Measurements from ENCODE around the gene ANKIB1.

The ANKIB1 gene

DNA sequence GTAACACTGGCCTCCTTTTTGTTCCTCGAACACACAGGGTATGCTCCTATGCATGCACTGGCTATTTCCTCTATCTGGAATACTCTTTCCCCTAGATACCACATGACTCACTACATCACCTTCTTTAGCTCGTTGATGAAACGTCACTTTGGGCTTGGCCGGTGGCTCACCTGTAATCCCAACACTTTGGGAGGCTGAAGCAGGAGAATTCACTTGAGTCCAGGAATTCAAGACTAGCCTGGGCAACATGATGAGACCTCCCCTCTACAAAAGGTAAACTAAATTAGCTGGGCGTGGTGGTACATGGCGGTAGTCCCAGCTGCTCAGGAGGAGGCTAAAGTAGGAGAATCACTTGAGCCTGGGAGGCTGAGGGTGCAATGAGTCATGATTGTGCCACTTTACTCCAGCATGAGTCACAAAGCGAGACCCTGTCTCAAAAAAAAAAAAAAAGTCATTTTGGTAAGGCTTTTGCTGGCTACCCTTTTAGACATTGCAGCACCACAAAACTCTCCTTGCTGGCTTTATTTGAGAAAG lies 14.5 kb downstream of the ANKIB1 start:
- no peak for DNase-seq (ENCODE audit: low read depth in 2 of 2, low spot score in 1 of 2)

DNA sequence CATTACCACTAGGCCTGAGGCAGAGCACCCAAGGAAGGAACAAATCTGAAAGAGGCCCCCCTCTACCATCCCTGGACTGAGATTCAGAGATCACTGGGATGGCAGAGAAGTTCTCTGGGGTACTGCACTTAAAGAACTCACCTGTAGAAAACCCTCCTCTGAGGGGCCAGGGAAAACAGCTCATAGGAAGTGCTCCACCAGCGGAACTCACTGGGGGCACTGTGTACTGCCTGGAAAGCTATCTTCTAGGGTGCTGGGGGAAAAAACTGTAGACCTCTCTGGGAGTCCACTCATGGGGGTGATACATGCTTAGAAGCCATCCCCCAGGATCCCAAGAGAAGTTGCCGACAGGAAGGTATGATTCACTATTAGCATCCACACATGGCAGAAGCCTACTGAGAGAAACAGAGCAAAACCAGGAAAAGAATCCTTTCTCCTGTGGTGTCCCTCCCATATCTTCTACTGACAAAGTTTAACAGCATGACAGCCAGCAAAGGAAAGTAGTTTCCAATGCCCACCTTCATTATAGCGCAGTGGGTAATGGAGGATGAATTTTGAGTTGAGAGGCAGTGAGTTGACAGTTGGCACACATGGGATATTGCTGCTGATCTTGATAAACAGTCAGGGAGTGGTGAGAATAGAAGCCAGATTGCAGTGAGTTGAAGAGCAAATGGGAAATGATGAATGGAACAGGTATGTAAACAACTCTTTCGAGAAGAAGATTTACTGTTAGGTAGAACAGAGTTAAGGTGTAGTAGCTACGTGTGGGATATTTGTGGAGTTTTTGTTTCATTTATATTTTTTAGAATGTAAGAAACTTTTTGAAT lies 20.9 kb downstream of the ANKIB1 start:
- no peak for DNase-seq (ENCODE audit: low read depth in 2 of 2, low spot score in 1 of 2)

DNA sequence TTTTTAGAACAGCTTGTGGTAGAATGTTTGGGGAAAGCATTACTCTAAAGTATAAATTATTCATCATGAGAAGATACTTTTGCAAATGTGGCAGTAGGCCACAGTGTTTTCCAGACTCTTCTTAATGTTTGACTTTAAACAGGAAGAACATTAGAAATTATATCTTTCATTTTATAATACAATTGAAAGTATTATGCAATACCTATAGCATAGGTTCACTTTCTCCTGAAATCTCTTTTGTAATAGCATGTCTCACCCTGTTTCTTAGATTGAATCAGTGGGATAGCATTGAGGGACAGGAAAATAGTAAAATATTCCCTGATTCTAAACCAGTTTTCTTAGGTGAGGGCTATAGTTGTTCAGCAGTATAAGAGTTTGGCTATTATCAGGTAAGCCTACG lies 23.1 kb downstream of the ANKIB1 start:
- no peak for DNase-seq (ENCODE audit: low read depth in 2 of 2, low spot score in 1 of 2)

DNA sequence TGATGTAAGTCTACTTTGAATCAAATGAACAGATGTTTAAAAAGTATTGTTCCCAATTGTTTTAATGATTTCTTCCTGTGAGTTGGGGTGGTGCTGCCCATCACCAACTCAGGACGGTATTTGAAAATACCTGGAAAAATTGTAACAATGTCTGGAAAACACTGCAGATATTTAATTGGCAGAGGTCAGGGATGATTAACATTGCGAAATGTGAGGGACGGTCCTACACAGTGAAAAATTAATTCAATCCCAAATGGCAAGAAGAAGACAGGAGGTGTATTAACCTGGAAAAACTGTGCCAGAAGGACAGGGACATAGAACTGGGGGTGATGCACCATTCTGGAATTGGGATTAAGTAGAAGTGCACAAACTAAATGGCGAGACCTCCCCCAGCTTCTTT lies 29.6 kb downstream of the ANKIB1 start:
- no peak for DNase-seq (ENCODE audit: low read depth in 2 of 2, low spot score in 1 of 2)

DNA sequence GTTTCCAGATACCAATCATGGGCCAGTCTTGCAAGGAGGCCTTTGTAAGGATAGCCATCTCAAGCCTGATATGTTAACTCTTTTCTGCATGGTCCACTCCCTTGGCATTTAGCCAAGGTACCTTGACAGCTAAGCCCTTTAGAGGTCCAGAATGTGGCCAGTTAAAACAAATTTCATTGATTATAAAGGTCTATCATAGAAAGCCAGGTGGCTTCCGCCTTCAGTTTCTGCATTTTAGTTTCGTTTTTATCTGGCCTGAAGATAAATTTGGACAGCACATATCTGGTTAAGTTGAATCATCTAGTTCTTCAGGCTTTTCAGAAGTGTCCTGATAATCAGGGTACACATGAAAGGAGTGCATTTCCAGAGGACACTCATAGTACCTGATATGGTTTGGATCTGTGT lies 30.7 kb downstream of the ANKIB1 start:
- DNase-seq (ENCODE audit: low read depth in 2 of 2, low spot score in 1 of 2): no peak

DNA sequence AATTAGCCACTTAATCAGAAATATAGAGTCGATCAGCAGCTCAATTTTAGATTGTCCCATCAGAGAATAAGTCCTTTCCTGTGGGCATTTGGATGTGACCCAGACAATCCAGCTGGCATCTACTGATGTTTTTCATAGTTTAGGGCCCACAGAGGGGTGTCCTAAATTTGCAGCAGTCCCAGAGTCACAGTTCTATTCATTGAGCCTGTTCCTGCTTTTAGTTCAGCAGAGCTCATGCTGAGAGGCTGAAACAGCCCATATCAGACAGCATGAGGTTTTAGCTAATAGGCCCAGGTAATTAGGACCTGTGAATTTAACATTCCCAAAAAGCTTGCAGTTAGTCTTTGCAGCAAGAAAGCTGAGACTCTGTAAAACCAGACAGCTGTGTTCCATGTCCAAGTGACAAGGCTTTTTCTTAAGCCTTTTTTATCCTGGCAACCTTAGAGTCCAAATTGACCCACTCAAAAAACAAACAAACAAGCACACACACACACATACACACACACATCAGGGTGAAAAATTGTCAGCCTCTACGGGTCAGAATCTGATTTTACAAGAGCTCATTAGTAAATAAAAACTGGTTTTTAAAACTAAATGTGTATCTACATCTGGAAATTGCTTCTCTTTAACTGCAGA lies 33.7 kb downstream of the ANKIB1 start:
- no peak for DNase-seq (ENCODE audit: low read depth in 2 of 2, low spot score in 1 of 2)

DNA sequence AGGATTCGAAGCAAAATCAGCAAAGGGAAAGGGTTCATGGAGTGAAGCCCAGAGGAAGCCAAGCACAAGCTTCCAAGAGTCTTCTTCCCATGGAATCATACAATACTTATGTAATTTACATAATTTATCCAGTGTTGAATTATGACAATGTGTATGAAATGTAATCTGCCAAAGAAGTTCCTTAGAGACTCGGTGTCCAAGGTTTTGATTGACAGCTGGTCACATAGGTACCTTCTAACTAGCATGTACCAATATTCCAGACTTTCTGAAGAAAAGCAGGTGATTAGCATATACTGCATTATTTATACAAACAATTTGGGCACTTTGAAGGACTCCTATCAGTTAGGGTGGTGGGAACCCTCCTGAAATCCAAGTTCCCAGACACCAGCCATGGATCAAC lies 35.3 kb downstream of the ANKIB1 start:
- DNase-seq (ENCODE audit: low read depth in 2 of 2, low spot score in 1 of 2): no peak

DNA sequence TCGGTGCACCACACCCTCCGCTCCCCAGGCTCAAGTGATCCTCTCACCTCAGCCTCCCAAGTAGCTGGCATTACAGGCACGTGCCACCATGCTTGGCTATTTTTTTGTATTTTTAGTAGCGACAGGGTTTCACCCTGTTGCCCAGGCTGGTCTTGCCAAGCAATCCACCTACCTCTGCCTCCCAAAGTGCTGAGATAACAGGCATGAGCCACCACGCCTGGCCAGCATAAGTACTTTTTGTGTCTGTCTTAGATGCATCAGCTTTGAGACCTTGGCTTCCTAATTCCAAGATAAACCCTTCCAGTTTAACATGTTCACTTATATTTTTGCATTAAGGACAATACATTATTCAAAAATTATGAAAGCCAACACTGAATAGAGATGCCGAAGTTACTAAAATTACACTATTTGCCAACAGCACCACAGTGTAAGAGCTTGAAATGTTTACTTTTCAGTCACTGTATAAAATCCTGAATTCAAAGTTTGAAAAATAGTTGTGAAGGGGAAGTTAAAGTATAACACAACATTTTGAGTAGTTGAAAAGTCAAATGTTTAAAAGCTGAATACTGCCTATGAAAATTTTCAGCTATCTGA lies 36.5 kb downstream of the ANKIB1 start:
- DNase-seq (ENCODE audit: low read depth in 2 of 2, low spot score in 1 of 2): no peak

DNA sequence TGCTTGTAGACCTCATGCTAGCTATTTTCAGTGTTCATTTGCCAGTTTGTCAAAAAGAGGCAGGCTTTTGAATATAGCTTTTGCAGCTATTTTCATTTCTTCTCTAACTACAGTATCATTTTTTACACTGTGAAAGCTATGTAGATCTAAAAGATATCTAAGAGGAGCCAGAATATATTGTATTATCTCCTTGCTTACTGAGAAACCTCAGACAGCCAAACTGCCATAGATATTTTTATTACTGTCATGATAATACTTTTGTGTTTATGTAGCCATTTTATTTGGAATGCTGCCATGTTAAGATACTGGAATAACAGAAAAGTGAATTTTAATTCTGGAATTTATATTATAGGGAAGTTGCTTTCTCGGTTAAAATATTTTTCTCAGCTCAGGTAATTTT lies 37.2 kb downstream of the ANKIB1 start:
- DNase-seq (ENCODE audit: low read depth in 2 of 2, low spot score in 1 of 2): no peak

DNA sequence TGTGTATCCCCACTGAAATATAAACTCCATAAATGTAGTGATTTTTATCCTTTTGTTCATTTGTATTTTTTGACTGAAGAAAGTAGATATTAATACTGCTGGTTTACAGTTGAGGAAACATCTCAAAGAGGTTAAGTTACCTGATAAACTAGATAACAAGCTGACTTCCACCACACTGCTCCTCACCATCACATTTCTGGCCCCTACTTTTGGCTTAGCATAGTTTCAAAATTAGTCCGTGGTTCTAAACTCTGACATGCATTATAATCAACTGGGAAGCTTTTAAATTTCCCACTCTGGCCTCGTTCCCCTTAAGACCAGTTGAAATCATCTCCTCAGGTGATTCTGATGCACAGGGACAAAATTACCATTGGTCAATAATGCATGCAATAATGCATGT lies 43.5 kb downstream of the ANKIB1 start:
- no peak for DNase-seq (ENCODE audit: low read depth in 2 of 2, low spot score in 1 of 2)

DNA sequence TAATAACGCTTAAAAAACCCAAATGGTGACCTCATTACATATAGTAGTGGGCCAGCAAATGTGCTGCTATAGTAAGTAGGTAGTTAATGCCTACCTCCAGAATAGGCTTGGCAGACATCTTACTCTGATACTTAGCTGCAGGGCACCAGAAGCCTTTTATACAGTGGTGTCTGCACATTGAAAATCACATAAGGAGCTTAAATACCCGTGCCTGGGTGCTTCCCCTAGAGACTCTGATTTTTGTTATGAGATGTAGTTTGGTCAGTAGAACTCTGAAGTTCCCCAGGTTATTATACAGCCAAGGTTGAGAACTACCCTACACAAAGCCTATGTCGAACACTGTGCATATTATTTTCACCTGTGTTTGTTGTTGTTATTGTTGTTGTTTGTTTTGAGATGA lies 47.2 kb downstream of the ANKIB1 start:
- DNase-seq (ENCODE audit: low read depth in 2 of 2, low spot score in 1 of 2): no peak

DNA sequence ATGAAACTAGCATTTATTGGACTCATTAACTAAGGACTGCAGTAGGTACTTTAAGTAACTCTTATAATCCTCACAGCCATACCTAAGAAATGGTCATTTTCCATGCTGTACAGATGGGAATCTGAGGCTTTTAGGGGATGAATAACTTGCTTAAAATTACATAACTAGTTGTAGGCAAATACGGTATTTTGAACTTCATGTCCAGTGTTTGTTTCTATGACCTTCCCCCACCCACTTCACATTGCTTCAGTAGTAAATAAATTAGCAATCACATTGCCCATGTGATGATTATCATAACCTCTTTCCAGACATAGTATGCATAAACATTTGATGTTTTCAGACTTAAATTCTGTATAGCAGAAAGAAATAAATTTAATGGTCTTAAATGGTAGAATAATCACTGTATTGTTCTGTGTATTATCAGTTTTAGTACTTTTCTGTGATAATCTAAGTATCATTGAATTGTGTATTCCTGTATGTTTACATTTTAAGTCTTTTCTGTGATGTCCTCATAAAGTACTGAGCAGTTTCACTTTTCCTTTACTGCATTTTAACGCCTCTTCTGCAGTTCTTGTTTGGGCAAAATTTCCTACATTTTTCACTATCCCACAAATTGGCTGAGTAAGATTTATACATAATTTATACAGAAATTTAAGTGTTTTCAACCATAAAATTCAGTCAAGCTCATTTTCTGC lies 48.3 kb downstream of the ANKIB1 start:
- no peak for DNase-seq (ENCODE audit: low read depth in 2 of 2, low spot score in 1 of 2)

DNA sequence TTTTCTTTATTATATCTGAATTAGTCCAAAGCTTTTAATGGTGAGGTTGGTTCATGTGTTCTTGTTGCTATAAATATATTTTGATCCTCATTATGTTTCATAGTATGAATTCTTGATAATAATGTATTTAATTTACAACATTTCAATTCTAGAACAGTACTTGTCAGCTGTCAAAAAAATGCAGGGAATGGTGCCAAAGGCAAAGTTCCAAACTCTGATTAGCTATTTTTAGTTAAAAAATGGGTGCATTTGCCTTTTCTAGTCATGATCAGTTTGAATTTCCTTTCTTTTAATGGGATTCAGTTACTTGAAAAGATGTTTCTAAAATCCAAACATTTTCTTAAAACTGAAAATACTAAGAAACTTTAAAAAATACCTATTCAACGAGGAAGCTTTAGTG lies 49.6 kb downstream of the ANKIB1 start:
- no peak for DNase-seq (ENCODE audit: low read depth in 2 of 2, low spot score in 1 of 2)

DNA sequence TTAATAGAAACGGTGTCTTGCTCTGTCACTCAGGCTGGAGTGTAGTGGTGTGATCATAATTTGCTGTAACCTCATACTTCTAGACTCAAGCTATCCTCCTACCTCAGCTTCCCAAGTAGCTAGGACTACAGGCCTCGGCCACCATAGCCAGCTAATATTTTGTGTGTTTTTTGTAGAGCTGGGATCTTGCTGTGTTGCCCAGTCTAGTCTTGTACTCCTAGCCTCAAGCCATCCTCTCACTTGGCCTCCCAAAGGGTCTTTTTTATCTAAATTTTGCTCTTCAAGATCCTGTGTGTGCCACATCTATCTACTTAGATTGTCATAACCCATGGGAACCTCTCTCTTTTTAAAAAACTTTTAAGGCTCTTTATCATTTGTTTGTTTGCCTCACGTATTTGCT lies 50.5 kb downstream of the ANKIB1 start:
- no peak for DNase-seq (ENCODE audit: low read depth in 2 of 2, low spot score in 1 of 2)

DNA sequence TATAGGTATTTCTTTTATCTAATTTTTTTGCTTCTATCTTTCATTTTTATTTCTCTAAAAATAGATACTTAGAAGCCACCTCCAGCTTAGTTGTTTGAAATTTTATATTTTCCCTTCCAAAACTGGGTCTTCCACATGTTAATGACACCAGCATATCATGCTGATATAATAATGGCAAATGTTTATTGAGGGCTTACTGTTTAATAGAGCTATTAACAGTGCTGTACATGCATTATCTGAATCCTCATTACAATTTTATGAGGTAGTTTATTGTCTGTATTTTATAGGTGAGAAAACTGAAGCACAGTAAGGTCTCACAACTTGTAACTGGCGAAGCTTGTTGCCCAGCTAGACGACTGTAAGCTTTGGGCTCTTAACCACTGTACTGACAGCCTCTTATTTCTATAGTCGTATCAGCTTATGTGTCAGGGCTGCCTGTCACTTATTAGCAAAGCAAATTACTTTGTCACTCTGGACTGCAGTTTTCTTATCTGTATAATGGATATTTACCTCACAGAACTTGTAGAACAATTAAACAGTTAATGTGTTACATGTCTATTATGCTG lies 51.2 kb downstream of the ANKIB1 start:
- DNase-seq (ENCODE audit: low read depth in 2 of 2, low spot score in 1 of 2): no peak

DNA sequence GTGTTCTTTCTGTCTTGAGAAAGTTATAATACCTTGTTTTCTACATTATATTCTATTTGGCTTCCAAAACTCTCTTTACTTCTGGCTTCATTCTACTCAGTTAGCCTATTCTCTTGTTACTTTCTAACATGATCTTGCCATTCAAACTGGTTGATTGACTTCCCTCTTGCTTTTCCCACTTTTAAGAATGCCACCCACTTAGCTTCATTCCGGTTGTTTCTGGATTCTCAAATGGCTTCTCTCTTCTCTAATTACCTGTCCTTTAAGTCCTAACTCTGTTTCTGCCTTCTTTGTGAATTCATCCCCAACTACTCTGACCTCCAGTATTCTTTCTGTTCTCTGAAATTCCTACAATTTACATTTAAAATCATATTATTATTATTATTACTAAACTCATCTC lies 52.0 kb downstream of the ANKIB1 start:
- DNase-seq (ENCODE audit: low read depth in 2 of 2, low spot score in 1 of 2): no peak

DNA sequence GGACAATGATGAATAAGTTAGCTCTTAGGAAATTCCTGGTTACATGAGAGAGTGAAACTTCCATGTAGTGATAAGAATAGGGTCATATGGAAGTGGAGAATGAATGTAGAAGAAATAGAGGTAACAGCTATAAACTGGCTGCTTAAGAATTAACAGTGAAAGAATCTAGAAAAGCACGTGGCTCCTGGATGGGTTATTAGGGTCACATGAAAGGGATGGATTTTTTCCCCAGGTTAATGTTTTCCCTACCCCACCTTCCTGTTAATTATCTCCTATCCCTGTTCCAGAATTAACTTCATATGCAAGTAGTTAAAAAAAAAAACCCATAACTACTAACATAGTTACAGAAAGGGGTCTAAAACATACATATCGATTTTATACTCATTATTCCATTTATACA lies 58.0 kb downstream of the ANKIB1 start:
- no peak for DNase-seq (ENCODE audit: low read depth in 2 of 2, low spot score in 1 of 2)

DNA sequence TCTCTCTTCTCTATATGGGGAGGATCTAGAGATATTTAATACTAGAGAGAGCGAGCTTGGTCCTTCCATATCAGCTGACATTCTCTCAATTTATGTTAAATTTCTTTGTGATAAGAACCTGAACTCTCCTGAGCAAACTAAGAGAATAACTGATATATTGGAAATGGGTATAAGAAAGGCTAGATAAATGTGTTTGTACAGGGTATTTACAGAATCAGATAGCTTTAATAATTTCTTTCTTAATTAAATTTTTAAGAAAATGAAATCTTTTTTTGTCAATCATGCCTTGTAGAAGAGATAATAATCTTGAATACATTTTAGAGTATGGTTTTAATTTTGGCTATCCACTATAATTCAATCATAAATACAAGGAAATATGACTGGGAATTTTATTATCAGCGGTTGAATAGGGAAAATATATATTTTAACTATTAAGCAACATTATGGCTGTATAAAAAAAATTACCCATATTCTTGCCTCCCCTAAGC lies 58.7 kb downstream of the ANKIB1 start:
- no peak for DNase-seq (ENCODE audit: low read depth in 2 of 2, low spot score in 1 of 2)

DNA sequence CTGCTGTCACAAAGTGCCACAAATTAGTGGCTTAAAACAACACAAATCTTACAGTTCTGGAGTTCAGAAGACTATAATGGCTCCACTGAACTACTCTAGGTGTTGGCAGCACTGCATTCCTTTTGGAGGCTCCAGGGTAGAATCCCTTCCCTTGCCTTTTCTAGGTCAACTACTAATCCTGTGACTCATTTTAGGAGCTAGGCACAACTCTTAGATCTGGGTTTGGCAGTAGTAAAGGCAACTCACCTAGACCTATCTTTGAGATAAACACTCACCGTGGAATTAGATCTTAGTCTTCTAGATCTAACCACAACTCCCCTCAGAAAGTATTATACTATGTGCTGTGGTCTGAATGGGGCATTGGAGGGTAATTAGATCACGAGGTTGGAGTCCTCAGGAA lies 60.4 kb downstream of the ANKIB1 start:
- no peak for DNase-seq (ENCODE audit: low read depth in 2 of 2, low spot score in 1 of 2)

DNA sequence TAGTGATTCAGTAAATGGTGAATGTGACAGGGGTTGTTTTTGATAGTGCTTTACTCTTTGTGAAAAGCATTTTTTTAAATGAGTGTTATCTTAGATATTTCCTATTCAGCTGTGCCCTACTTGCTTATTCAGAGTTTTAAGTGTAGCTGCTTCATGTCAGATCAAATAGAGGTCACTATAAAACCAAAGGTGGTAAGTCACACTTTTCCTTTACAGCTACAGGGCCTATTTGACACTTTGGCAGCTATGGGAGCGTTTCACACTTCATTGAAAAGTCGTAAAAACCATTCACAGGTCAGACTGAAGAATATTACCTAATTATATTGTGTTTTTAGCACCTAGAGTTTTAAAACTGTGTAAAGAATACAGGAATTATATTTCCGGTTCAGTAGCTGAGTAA lies 67.3 kb downstream of the ANKIB1 start:
- no peak for DNase-seq (ENCODE audit: low read depth in 2 of 2, low spot score in 1 of 2)

DNA sequence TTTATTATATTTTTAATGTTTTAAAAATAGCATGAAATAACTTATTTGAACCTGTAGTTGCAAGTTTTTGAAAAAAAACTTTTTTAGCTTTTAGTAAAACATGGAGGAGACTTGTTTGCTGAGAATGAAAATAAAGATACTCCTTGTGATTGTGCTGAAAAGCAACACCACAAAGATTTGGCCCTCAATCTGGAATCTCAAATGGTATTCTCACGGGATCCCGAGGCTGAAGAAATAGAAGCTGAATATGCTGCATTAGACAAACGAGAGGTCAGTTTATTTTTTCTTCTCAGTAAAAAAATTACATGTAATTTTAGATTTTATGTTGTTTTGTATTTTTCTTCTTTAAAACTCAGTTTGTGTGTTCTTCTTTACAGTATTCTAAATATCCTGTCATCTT lies 73.5 kb downstream of the ANKIB1 start:
- DNase-seq (ENCODE audit: low read depth in 2 of 2, low spot score in 1 of 2): no peak

Data from stimulated activated CD8-positive, alpha-beta memory T cell treated with anti-CD3 and anti-CD28 coated beads, Interleukin-4, amount 100 ng/mL, for 1 hour (primary cell).